ENCODE results near the gene NISCH.

- TF ChIP-seq CTCF (IDR thresholded peaks at IDR 0.05) (no peak), POLR2A (IDR thresholded peaks at IDR 0.05) (no peak)
Observed at GRCh38 chr3:52477076-52477795, 21.8 kb downstream of the NISCH start.
